ENCODE measurements around the gene STAM2. TPM values are rescaled to one million over a fixed set of nuclear protein-coding genes. Genes with fewer than 3 reads are reported as not detected.
A peak's percentile ranks its signal among the peaks of the same experiment; 100 is the strongest.

Gene STAM2
- total and polyA plus RNA-seq, 2 of the 13 experiments (the other 11 are each of a cell fraction or from before 2014, with no cell fraction given), result 14.7 to 24.1 TPM

DNA sequence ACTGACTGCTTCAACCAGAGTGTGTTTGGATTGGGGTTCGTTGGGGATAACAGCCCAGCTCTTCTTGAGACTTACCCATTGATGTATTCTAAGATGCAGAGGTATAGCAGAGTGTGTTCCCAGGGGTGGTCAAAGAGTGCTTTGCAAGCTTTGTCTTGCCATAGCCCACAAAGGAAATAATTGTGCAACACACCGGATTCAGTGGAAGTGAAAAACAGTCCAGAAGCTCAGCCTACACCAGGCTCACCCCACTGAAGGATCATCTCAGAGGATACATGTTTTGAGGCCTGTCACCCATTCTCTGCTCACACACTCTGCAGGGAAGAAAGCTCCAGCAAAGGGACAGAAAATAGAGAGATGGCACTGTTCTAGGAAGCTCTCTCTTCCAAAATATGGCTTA, 86.3 kb downstream of the STAM2 start:
- ChIA-PET CTCF (ENCODE audit: low intra/inter-chr PET ratio, low total read pairs) (no interaction called here), POLR2A (no interaction called here)
- no peak overlapping the region for H3K27ac ChIP-seq (ENCODE audit: extremely low read length, insufficient read depth, low read length)
- no peak overlapping the region for H3K4me2 ChIP-seq (ENCODE audit: low read depth, low read length)
- H3K4me1 ChIP-seq (ENCODE audit: insufficient read depth, low read length), result no peaks in the 10 kb centered on the region
- intact Hi-C loops (cut with micrococcal nuclease; ENCODE audit: unreplicated experiment) (no loop called here), in situ Hi-C loops (cut with HindIII; ENCODE audit: extremely low pct_ligation_motif_present, low pct_unique_long_range_greater_than_20kb) (no loop called here)
- no peak overlapping the region for H3K4me3 ChIP-seq (replicated peaks in 1 of 3; ENCODE audit: insufficient read depth in 1 of 3, low read depth in 2 of 3, low read length in 3 of 3)
- peaks cover 2 to 25% of the 10 kb centered on the region in 2 experiments; a peak in 4 of 5 replicates for H3K27me3 ChIP-seq (ENCODE audit: control insufficient read depth in 1 of 2, insufficient read depth in 2 of 2, low read length in 2 of 2)
- no peak for FAIRE-seq
- no TSS peak for BruUV-seq (replicated peaks)
- no peak overlapping the region for H3K9ac ChIP-seq (ENCODE audit: insufficient read depth, low read depth, low read length)
- no peaks in the 10 kb centered on the region for H3K36me3 ChIP-seq (replicated peaks in 1 of 2; ENCODE audit: control insufficient read depth in 1 of 2, insufficient read depth in 2 of 2, low read length in 2 of 2)
- H3K9me3 ChIP-seq (ENCODE audit: low read length), result no peaks in the 10 kb centered on the region
- no peaks in the 10 kb centered on the region for H3K79me2 ChIP-seq (ENCODE audit: insufficient read depth, low read length)
- ATAC-seq, result peak; percentile 49; the same call in 2 of the 3 replicates
- H4K20me1 ChIP-seq (ENCODE audit: insufficient read depth, low read length), result no peaks in the 10 kb centered on the region; the same call in 1 of the 2 replicates
- no peak for DNase-seq (ENCODE audit: low spot score)
- TF ChIP-seq CEBPB (IDR thresholded peaks at IDR 0.05; ENCODE audit: borderline replicate concordance, low read depth, low read length) (peak; percentile 77), ZMAT3 (CRISPR knock-in tag; conservative IDR thresholded peaks at IDR 0.05) (no peak)
- TF ChIP-seq, protein P1, sequence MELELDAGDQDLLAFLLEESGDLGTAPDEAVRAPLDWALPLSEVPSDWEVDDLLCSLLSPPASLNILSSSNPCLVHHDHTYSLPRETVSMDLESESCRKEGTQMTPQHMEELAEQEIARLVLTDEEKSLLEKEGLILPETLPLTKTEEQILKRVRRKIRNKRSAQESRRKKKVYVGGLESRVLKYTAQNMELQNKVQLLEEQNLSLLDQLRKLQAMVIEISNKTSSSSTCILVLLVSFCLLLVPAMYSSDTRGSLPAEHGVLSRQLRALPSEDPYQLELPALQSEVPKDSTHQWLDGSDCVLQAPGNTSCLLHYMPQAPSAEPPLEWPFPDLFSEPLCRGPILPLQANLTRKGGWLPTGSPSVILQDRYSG (CRISPR knock-in tag; IDR thresholded peaks at IDR 0.05), result no peak
- H2AFZ ChIP-seq (ENCODE audit: low read length), result no peak overlapping the region
- WGBS (ENCODE audit: low lambda C conversion rate), result 0% methylated on average over 2 of the region's 2 CpGs

DNA sequence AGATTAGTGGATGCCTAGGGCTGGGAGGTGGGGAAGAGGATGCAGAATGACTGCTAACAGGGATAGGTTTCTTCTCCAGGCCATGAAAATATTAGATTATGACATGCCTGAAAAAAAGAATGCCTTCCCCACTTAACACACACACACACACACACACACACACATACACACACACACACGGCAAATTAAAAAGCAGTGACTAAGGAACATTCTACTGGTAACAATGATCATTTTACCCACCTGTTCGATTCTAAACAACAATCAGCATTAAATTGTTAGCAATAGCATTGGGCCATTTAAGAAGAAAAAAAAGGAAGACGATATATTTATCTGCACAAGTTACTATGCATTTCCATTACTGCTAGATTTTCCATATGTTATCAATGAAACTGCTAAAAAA, 87.6 kb downstream of the STAM2 start:
- no peak overlapping the region for H3K4me2 ChIP-seq (ENCODE audit: low read depth, low read length)
- CTCF ChIA-PET (ENCODE audit: low intra/inter-chr PET ratio, low total read pairs), result no interaction called here
- TF ChIP-seq RORA (CRISPR knock-in tag; IDR thresholded peaks at IDR 0.05) (no peak), ZBTB3 (CRISPR knock-in tag; IDR thresholded peaks at IDR 0.05; ENCODE audit: borderline replicate concordance, low read depth) (no peak), MZF1 (CRISPR knock-in tag; IDR thresholded peaks at IDR 0.05; ENCODE audit: borderline replicate concordance) (no peak), GFI1 (CRISPR knock-in tag; IDR thresholded peaks at IDR 0.05; ENCODE audit: borderline replicate concordance) (no peak), HNRNPL (IDR thresholded peaks at IDR 0.05; ENCODE audit: low read depth, low read length) (no peak), ZNF749 (CRISPR knock-in tag; IDR thresholded peaks at IDR 0.05; ENCODE audit: borderline replicate concordance) (no peak)
- TF ChIP-seq, protein P2, sequence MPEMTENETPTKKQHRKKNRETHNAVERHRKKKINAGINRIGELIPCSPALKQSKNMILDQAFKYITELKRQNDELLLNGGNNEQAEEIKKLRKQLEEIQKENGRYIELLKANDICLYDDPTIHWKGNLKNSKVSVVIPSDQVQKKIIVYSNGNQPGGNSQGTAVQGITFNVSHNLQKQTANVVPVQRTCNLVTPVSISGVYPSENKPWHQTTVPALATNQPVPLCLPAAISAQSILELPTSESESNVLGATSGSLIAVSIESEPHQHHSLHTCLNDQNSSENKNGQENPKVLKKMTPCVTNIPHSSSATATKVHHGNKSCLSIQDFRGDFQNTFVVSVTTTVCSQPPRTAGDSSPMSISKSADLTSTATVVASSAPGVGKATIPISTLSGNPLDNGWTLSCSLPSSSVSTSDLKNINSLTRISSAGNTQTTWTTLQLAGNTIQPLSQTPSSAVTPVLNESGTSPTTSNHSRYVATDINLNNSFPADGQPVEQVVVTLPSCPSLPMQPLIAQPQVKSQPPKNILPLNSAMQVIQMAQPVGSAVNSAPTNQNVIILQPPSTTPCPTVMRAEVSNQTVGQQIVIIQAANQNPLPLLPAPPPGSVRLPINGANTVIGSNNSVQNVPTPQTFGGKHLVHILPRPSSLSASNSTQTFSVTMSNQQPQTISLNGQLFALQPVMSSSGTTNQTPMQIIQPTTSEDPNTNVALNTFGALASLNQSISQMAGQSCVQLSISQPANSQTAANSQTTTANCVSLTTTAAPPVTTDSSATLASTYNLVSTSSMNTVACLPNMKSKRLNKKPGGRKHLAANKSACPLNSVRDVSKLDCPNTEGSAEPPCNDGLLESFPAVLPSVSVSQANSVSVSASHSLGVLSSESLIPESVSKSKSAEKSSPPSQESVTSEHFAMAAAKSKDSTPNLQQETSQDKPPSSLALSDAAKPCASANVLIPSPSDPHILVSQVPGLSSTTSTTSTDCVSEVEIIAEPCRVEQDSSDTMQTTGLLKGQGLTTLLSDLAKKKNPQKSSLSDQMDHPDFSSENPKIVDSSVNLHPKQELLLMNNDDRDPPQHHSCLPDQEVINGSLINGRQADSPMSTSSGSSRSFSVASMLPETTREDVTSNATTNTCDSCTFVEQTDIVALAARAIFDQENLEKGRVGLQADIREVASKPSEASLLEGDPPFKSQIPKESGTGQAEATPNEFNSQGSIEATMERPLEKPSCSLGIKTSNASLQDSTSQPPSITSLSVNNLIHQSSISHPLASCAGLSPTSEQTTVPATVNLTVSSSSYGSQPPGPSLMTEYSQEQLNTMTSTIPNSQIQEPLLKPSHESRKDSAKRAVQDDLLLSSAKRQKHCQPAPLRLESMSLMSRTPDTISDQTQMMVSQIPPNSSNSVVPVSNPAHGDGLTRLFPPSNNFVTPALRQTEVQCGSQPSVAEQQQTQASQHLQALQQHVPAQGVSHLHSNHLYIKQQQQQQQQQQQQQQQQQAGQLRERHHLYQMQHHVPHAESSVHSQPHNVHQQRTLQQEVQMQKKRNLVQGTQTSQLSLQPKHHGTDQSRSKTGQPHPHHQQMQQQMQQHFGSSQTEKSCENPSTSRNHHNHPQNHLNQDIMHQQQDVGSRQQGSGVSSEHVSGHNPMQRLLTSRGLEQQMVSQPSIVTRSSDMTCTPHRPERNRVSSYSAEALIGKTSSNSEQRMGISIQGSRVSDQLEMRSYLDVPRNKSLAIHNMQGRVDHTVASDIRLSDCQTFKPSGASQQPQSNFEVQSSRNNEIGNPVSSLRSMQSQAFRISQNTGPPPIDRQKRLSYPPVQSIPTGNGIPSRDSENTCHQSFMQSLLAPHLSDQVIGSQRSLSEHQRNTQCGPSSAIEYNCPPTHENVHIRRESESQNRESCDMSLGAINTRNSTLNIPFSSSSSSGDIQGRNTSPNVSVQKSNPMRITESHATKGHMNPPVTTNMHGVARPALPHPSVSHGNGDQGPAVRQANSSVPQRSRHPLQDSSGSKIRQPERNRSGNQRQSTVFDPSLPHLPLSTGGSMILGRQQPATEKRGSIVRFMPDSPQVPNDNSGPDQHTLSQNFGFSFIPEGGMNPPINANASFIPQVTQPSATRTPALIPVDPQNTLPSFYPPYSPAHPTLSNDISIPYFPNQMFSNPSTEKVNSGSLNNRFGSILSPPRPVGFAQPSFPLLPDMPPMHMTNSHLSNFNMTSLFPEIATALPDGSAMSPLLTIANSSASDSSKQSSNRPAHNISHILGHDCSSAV (CRISPR knock-in tag; IDR thresholded peaks at IDR 0.05; ENCODE audit: borderline replicate concordance), result no peak

More for the DNA sequence above, 87.6 kb downstream of the STAM2 start:
- Histone ChIP-seq H3K27ac (ENCODE audit: extremely low read length, insufficient read depth, low read length) (no peak overlapping the region), H2AFZ (ENCODE audit: low read length) (no peak overlapping the region), H3K4me3 (replicated peaks in 1 of 3; ENCODE audit: insufficient read depth in 1 of 3, low read depth in 2 of 3, low read length in 3 of 3) (no peak overlapping the region), H3K9ac (ENCODE audit: insufficient read depth, low read depth, low read length) (no peak overlapping the region), H3K79me2 (ENCODE audit: insufficient read depth, low read length) (no peaks in the 10 kb centered on the region), H4K20me1 (ENCODE audit: insufficient read depth, low read length) (no peaks in the 10 kb centered on the region; the same call in 1 of the 2 replicates), H3K27me3 (ENCODE audit: control insufficient read depth in 1 of 2, insufficient read depth in 2 of 2, low read length in 2 of 2) (peaks cover 2 to 28% of the 10 kb centered on the region in 2 experiments; a peak in 4 of 5 replicates), H3K36me3 (replicated peaks in 1 of 2; ENCODE audit: control insufficient read depth in 1 of 2, insufficient read depth in 2 of 2, low read length in 2 of 2) (no peaks in the 10 kb centered on the region), H3K9me3 (ENCODE audit: low read length) (no peaks in the 10 kb centered on the region), H3K4me1 (ENCODE audit: insufficient read depth, low read length) (peaks cover 7% of the 10 kb centered on the region; the same call in 1 of the 2 replicates)
- no peak for DNase-seq (ENCODE audit: low spot score)
- POLR2A ChIA-PET, result no interaction called here
- WGBS (ENCODE audit: low lambda C conversion rate), result 9% methylated on average over 3 of the region's 3 CpGs
- intact Hi-C loops (cut with micrococcal nuclease; ENCODE audit: unreplicated experiment) (no loop called here), in situ Hi-C loops (cut with HindIII; ENCODE audit: extremely low pct_ligation_motif_present, low pct_unique_long_range_greater_than_20kb) (no loop called here)
- BruUV-seq (replicated peaks), result no TSS peak
- no peak for ATAC-seq
- FAIRE-seq, result no peak
